NCI-H82 treated with DMSO at 0.1 percent for 48 hours (cell line): ENCODE measurements around the gene KCNIP2.

ENCODE experiments used
- DNase-seq: peaks from one replicate; lab custom pipeline; 2025; ENCODE audit not compliant: unreplicated experiment; lab: John Stamatoyannopoulos, UW

The KCNIP2 gene

GRCh38 chr10:101783736-101784118 is 59.9 kb downstream of the KCNIP2 start:
- DNase-seq = peak; percentile 46

- DNase-seq = peak; percentile 70
Observed at GRCh38 chr10:101782811-101783735, 60.5 kb downstream of the KCNIP2 start, which contains the start of gene NPM3. Gene NPM3, minus strand, starts transcription at chr10:101783446. Its CDS starts 56 bp downstream, at chr10:101783390.

- no peak for DNase-seq
Observed at GRCh38 chr10:101781984-101782810, 61.4 kb downstream of the KCNIP2 start.

GRCh38 chr10:101781655-101781983 is 62.0 kb downstream of the KCNIP2 start:
- DNase-seq = no peak

- peak; percentile 23 for DNase-seq
Observed at GRCh38 chr10:101780818-101781654, 62.6 kb downstream of the KCNIP2 start.

GRCh38 chr10:101780187-101780817 is 63.3 kb downstream of the KCNIP2 start:
- no peak for DNase-seq

GRCh38 chr10:101779544-101780186 is 63.9 kb downstream of the KCNIP2 start:
- DNase-seq = no peak

GRCh38 chr10:101778781-101779543 is 64.6 kb downstream of the KCNIP2 start:
- no peak for DNase-seq

GRCh38 chr10:101778151-101778780 is 65.3 kb downstream of the KCNIP2 start:
- DNase-seq = no peak

- DNase-seq = no peak
Observed at GRCh38 chr10:101777619-101778145, 65.9 kb downstream of the KCNIP2 start.

- no peak for DNase-seq
Observed at GRCh38 chr10:101776161-101776817, 67.3 kb downstream of the KCNIP2 start.
